SK-N-MC (cell line): Measurements from ENCODE around the gene RALGAPA2.

Source experiments
- EZH2 ChIP-seq: fragments of 200-600 bp; sonication (generic); IDR thresholded peaks from one replicate; pipeline ENCODE4 v1.6.1; 2017; ENCODE audit warnings: antibody characterized with exemption
- POLR2AphosphoS5 ChIP-seq: IDR thresholded peaks from 2 replicates; pipeline ENCODE4 v1.6.1; 2012; ENCODE audit warnings: mild to moderate bottlenecking, low read depth, low read length, borderline replicate concordance

DNA sequence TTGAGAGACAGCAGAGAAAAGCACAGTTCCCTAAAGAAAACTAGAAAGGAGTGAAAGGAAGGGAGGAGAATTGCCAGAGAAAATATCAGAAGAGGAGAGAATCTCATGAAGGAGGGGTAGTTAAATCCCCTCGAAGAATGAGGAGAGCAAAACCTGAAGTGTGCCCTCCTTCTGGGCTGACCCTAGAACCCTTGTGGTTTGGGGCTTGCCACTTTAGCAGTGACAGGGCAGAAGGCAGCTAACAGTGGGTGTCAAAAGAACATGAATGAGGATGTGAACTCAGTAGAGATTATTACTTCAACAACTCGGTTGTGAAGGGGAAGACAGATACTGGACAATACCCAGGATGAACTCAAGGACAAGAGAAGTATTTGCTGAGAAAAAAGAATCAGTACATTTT, 73.6 kb downstream of the RALGAPA2 start:
- no peak for TF ChIP-seq EZH2
- TF ChIP-seq POLR2AphosphoS5, result no peak
